ENCODE data around the gene FGFRL1. TPM values are rescaled to one million over a fixed set of nuclear protein-coding genes. Genes with fewer than 3 reads are reported as not detected.
A peak's percentile ranks its signal among the peaks of the same experiment; 100 is the strongest.

The FGFRL1 gene
- total RNA-seq, 1 donor: 8.6 TPM

DNA sequence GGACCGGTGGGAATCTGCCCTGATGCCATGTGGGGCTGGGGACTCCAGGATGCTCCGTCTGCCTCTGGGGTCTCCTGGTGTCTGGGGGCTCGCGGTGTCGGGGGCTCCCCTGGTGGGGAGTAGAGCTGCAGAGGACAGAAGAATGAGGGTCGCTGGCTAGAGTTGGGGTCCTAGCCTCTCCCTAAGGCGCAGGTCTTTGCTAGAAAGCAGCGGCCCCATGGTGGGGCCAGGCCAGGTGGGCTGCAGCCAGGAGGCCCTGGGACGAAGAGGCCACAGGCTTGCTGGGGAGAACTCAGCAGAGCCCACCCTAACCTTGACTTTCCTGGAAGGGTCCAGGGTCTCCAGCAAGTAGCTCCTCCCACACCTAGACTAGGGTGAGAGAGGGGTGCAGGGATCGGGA is 21.4 kb downstream of the FGFRL1 start:
- no peak for DNase-seq (ENCODE audit: low read depth)
- no peak overlapping the region for H3K4me3 ChIP-seq (ENCODE audit: low read depth, low read length)
- TF ChIP-seq, protein P1, sequence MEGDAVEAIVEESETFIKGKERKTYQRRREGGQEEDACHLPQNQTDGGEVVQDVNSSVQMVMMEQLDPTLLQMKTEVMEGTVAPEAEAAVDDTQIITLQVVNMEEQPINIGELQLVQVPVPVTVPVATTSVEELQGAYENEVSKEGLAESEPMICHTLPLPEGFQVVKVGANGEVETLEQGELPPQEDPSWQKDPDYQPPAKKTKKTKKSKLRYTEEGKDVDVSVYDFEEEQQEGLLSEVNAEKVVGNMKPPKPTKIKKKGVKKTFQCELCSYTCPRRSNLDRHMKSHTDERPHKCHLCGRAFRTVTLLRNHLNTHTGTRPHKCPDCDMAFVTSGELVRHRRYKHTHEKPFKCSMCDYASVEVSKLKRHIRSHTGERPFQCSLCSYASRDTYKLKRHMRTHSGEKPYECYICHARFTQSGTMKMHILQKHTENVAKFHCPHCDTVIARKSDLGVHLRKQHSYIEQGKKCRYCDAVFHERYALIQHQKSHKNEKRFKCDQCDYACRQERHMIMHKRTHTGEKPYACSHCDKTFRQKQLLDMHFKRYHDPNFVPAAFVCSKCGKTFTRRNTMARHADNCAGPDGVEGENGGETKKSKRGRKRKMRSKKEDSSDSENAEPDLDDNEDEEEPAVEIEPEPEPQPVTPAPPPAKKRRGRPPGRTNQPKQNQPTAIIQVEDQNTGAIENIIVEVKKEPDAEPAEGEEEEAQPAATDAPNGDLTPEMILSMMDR (IDR thresholded peaks at IDR 0.05; ENCODE audit: insufficient read depth, low read depth, low read length): no peak

DNA sequence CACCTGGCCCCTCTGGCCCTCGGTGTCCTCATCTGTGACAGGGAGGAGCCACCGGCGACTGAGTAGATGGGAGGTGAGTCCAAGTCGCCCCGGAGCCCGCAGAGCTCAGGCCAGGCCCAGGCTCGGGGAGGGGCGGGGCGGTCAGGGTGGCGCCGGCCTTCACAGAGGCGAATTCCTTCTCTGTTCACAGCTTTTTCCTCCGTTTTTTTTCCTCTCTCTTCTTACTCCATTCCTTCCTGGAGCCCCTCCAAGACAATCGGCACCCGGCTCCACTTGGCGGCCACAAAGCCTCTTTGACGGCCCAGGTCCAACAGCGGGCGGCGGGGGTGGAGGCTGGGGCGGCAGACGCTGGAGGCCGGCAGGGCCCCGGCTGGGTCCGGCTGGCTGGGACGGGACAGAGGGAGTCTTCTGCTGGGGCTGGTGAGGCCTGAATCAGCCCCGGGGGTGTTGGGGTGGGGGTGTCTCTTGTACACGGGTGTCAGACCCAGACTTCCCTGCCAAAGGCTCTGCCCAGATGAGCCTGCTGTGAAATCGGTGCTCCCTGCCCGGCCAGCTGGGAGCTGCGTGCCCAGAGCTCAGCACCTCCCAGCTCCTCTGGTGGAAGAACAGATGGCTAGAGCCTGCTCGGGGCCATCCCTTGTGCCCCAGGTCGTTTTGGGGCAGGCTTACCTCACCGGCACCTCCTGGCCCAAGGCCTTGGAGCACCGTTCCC is 22.6 kb downstream of the FGFRL1 start:
- no peak overlapping the region for H3K4me3 ChIP-seq (ENCODE audit: low read depth, low read length)
- DNase-seq (ENCODE audit: low read depth): peak; percentile 29
- TF ChIP-seq, protein P1 (IDR thresholded peaks at IDR 0.05; ENCODE audit: insufficient read depth, low read depth, low read length): no peak

DNA sequence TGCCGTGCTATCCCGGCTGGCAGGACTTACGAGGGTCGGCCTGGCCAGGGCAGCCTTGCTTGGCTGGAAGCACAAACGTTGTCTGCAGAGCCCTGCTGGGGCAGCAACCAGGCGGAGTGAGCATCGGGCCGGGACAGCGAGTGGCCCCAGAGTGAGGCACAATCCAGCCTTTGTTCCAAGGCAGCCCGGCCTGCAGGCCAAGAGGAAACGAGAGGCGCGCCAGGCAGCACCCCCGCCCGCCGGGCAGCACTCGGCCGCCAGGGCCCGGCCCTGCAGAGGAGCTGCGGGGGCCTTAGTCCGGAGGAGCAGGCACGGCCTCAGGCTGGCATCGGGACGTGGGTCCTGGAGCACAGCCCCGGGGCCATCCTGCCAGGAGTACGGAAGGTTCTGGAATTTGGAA is 24.1 kb downstream of the FGFRL1 start:
- TF ChIP-seq, protein P1 (IDR thresholded peaks at IDR 0.05; ENCODE audit: insufficient read depth, low read depth, low read length): no peak
- no peak for DNase-seq (ENCODE audit: low read depth)

DNA sequence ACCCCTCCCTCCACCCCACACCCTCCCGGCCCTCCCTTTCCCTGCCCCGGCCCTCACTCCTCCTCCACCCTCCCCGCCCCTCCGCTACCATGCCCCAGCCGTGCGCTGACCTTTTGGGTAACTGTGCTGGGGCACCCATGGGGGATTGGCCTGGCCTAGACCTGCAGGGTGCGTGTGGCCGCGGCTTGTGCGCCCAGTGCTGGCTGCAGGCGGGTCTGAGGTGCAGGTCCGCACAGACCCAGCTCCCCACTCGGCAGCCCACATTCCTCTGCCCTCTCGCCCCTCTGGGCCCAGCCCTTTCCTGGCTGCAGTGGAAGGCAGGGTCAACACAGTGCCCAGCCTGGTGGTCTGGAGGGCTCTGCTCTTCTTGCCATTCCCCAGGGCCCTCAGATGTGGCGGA is 24.7 kb downstream of the FGFRL1 start:
- TF ChIP-seq, protein P1 (IDR thresholded peaks at IDR 0.05; ENCODE audit: insufficient read depth, low read depth, low read length): no peak
- no peak for DNase-seq (ENCODE audit: low read depth)
- no peak overlapping the region for H3K4me3 ChIP-seq (ENCODE audit: low read depth, low read length)

More for the DNA sequence above, 24.1 kb downstream of the FGFRL1 start:
- H3K4me3 ChIP-seq (ENCODE audit: low read depth, low read length): no peak overlapping the region

DNA sequence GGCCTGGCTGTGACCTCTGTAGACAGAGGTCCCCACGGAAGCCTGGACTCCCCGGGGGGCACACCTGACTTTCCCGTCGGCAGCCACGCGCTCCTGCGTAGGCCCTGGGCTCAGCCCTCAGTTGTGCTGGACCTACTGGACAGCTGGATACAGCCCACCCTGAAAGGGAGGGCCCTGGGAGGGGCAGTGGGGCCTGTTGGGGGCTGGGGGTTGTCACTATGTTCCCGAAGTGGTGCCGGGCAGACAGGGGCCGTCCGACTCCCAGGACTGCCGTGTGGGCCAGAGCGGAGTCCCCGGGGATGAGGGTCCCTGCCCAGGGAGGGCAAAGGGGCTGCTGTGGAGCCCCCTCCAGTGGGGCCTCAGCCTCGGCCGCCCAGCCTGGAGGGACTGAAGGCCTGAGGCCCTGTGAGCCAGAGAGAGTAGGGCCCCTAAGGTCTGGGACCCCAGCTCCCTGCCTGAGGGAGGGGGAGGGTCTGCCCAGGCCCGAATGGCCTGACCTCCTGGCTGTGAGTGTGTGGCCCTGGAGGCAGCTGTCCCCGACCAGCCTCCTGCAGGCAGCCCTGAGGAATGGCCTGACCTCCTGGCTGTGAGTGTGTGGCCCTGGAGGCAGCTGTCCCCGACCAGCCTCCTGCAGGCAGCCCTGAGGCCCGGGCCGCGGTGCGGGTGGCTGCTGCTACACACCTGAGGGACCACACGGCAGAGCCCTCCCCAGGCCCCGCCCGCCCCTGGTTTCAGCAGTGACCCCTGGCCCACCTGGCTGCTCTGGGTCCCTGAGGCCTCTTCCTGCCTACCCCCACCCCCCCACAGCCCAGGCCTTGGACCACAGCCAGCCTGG is 25.8 kb downstream of the FGFRL1 start:
- no peak for DNase-seq (ENCODE audit: low read depth)
- no peak overlapping the region for H3K4me3 ChIP-seq (ENCODE audit: low read depth, low read length)
- TF ChIP-seq, protein P1 (IDR thresholded peaks at IDR 0.05; ENCODE audit: insufficient read depth, low read depth, low read length): no peak

DNA sequence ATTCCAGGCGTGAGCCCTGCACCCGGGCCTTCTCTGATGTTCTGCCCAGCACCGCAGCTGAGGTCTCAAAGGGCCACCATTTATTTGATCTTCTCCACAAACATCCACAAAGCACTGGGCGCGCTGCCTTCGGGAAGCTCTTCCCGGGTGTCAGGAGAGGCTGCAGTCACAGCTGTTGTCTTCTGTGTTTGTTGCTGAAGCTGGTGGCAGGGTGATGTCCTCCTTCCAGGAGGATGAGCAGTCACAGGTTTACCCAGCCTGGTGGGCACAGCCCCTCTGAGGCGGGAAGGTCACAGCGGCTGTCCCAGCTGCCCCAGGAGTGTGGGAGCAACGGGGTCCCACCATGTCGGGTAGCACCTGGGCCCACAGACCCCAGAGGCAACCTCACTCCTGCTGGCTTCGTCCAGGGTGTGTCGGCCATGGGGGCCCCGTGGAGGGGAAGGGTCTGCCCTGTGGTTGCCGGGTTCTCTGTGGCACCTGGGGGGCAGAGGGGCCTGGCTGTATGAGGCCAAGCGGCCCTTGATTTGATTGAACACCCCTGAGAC is 27.6 kb downstream of the FGFRL1 start:
- DNase-seq (ENCODE audit: low read depth): no peak
- TF ChIP-seq, protein P1 (IDR thresholded peaks at IDR 0.05; ENCODE audit: insufficient read depth, low read depth, low read length): no peak

More for the DNA sequence above, 27.6 kb downstream of the FGFRL1 start:
- H3K4me3 ChIP-seq (ENCODE audit: low read depth, low read length): no peak overlapping the region
